ENCODE measurements around the gene PEX7.

The PEX7 gene

GRCh38 chr6:136859430-136859829 lies 37.0 kb downstream of the PEX7 start:
- TF ChIP-seq CTCF (IDR thresholded peaks at IDR 0.05): no peak
- H3K9me3 ChIP-seq (ENCODE audit: control insufficient read depth, low read length): no peaks in the 10 kb centered on the region
- H3K4me3 ChIP-seq (ENCODE audit: low read depth, low read length): no peak overlapping the region
- no peak overlapping the region for H3K27ac ChIP-seq
- no peaks in the 10 kb centered on the region for H3K79me2 ChIP-seq
- no peak overlapping the region for H3K4me2 ChIP-seq (ENCODE audit: low read length)
- no peaks in the 10 kb centered on the region for H3K27me3 ChIP-seq (ENCODE audit: control insufficient read depth, insufficient read depth, low read length)
- H3K36me3 ChIP-seq (ENCODE audit: control insufficient read depth, insufficient read depth, low read length): no peaks in the 10 kb centered on the region
- H3K9ac ChIP-seq: no peak overlapping the region
- H2AFZ ChIP-seq: no peak overlapping the region
- no peaks in the 10 kb centered on the region for H3K4me1 ChIP-seq

GRCh38 chr6:136860043-136860442 lies 37.7 kb downstream of the PEX7 start:
- no peak overlapping the region for H3K4me2 ChIP-seq (ENCODE audit: low read length)
- no peak overlapping the region for H2AFZ ChIP-seq
- H3K4me1 ChIP-seq: no peaks in the 10 kb centered on the region

GRCh38 chr6:136862662-136863061 lies 40.3 kb downstream of the PEX7 start:
- H3K36me3 ChIP-seq (ENCODE audit: control insufficient read depth, insufficient read depth, low read length): no peaks in the 10 kb centered on the region

More at GRCh38 chr6:136860043-136860442, 37.7 kb downstream of the PEX7 start:
- TF ChIP-seq CTCF (IDR thresholded peaks at IDR 0.05): no peak
- H3K27me3 ChIP-seq (ENCODE audit: control insufficient read depth, insufficient read depth, low read length): no peaks in the 10 kb centered on the region
- H3K79me2 ChIP-seq: no peaks in the 10 kb centered on the region
- H3K36me3 ChIP-seq (ENCODE audit: control insufficient read depth, insufficient read depth, low read length): no peaks in the 10 kb centered on the region
- H3K9ac ChIP-seq: no peak overlapping the region
- no peak overlapping the region for H3K4me3 ChIP-seq (ENCODE audit: low read depth, low read length)
- H3K27ac ChIP-seq: no peak overlapping the region
- H3K9me3 ChIP-seq (ENCODE audit: control insufficient read depth, low read length): no peaks in the 10 kb centered on the region

GRCh38 chr6:136863752-136864151 lies 41.4 kb downstream of the PEX7 start:
- no peak overlapping the region for H3K4me2 ChIP-seq (ENCODE audit: low read length)
- H3K79me2 ChIP-seq: no peaks in the 10 kb centered on the region
- no peak for TF ChIP-seq CTCF (IDR thresholded peaks at IDR 0.05)
- H3K27ac ChIP-seq: no peak overlapping the region
- H3K27me3 ChIP-seq (ENCODE audit: control insufficient read depth, insufficient read depth, low read length): no peaks in the 10 kb centered on the region
- H2AFZ ChIP-seq: no peak overlapping the region
- H3K9me3 ChIP-seq (ENCODE audit: control insufficient read depth, low read length): no peaks in the 10 kb centered on the region
- H3K4me3 ChIP-seq (ENCODE audit: low read depth, low read length): no peak overlapping the region
- H3K9ac ChIP-seq: no peak overlapping the region
- H3K4me1 ChIP-seq: no peaks in the 10 kb centered on the region
- no peaks in the 10 kb centered on the region for H3K36me3 ChIP-seq (ENCODE audit: control insufficient read depth, insufficient read depth, low read length)

More at GRCh38 chr6:136862662-136863061, 40.3 kb downstream of the PEX7 start:
- no peak overlapping the region for H2AFZ ChIP-seq
- H3K4me1 ChIP-seq: no peaks in the 10 kb centered on the region
- no peak overlapping the region for H3K27ac ChIP-seq
- no peak overlapping the region for H3K9ac ChIP-seq
- H3K79me2 ChIP-seq: no peaks in the 10 kb centered on the region
- no peak for TF ChIP-seq CTCF (IDR thresholded peaks at IDR 0.05)
- no peak overlapping the region for H3K4me2 ChIP-seq (ENCODE audit: low read length)
- no peaks in the 10 kb centered on the region for H3K9me3 ChIP-seq (ENCODE audit: control insufficient read depth, low read length)
- no peaks in the 10 kb centered on the region for H3K27me3 ChIP-seq (ENCODE audit: control insufficient read depth, insufficient read depth, low read length)
- H3K4me3 ChIP-seq (ENCODE audit: low read depth, low read length): no peak overlapping the region

- Histone ChIP-seq H3K9ac (no peak overlapping the region), H3K79me2 (no peaks in the 10 kb centered on the region), H3K27me3 (ENCODE audit: control insufficient read depth, insufficient read depth, low read length) (no peaks in the 10 kb centered on the region), H3K9me3 (ENCODE audit: control insufficient read depth, low read length) (no peaks in the 10 kb centered on the region), H3K27ac (no peak overlapping the region), H3K4me2 (ENCODE audit: low read length) (no peak overlapping the region), H2AFZ (no peak overlapping the region), H3K4me3 (ENCODE audit: low read depth, low read length) (no peak overlapping the region), H3K36me3 (ENCODE audit: control insufficient read depth, insufficient read depth, low read length) (no peaks in the 10 kb centered on the region), H3K4me1 (no peaks in the 10 kb centered on the region)
- no peak for TF ChIP-seq CTCF (IDR thresholded peaks at IDR 0.05)
These were observed 42.3 kb downstream of the PEX7 start for GRCh38 chr6:136864676-136865075.
